ENCODE measurements around the gene TBC1D16.
"Not testable (repeated sequence)": the region's sequence is repeated elsewhere in the genome, so short reads cannot be mapped to it uniquely, and the experiment has no call there.

The TBC1D16 gene

GRCh38 chr17:79969906-79970305, 65.8 kb downstream of the TBC1D16 start:
- no peak for DNase-seq

GRCh38 chr17:79968116-79968515, 67.6 kb downstream of the TBC1D16 start:
- DNase-seq: no peak

GRCh38 chr17:79966681-79967080, 69.0 kb downstream of the TBC1D16 start:
- DNase-seq: no peak

GRCh38 chr17:79965806-79966205, 69.9 kb downstream of the TBC1D16 start:
- DNase-seq: no peak

- DNase-seq: not testable (repeated sequence)
These were observed 73.2 kb downstream of the TBC1D16 start for GRCh38 chr17:79962467-79962866.

GRCh38 chr17:79961567-79961966, 74.1 kb downstream of the TBC1D16 start:
- DNase-seq: not testable (repeated sequence)

GRCh38 chr17:79960788-79961522, 74.7 kb downstream of the TBC1D16 start:
- DNase-seq: no peak

GRCh38 chr17:79959042-79959441, 76.6 kb downstream of the TBC1D16 start:
- no peak for DNase-seq

- DNase-seq: no peak
These were observed 78.8 kb downstream of the TBC1D16 start for GRCh38 chr17:79956853-79957252.

GRCh38 chr17:79956441-79956735, 79.3 kb downstream of the TBC1D16 start:
- not testable (repeated sequence) for DNase-seq

GRCh38 chr17:79955691-79956440, 79.8 kb downstream of the TBC1D16 start:
- DNase-seq: no peak

GRCh38 chr17:79955167-79955549, 80.5 kb downstream of the TBC1D16 start:
- DNase-seq: no peak

GRCh38 chr17:79954281-79955166, 81.1 kb downstream of the TBC1D16 start:
- DNase-seq: no peak

GRCh38 chr17:79953335-79953734, 82.3 kb downstream of the TBC1D16 start:
- no peak for DNase-seq

- no peak for DNase-seq
These were observed 82.8 kb downstream of the TBC1D16 start for GRCh38 chr17:79952901-79953300.

- DNase-seq: no peak
These were observed 83.3 kb downstream of the TBC1D16 start for GRCh38 chr17:79952265-79952877.

- DNase-seq: no peak
These were observed 84.1 kb downstream of the TBC1D16 start for GRCh38 chr17:79951361-79952264.

GRCh38 chr17:79950751-79951150, 84.9 kb downstream of the TBC1D16 start:
- no peak for DNase-seq

GRCh38 chr17:79950306-79950705, 85.4 kb downstream of the TBC1D16 start:
- DNase-seq: no peak

- DNase-seq: no peak
These were observed 85.9 kb downstream of the TBC1D16 start for GRCh38 chr17:79949656-79950209.

- no peak for DNase-seq
These were observed 86.6 kb downstream of the TBC1D16 start for GRCh38 chr17:79948945-79949655.

Data from CD4-positive, alpha-beta T cell treated with Interleukin-4 for 4 hours (primary cell).